Measurements from ENCODE around the gene FRY.

- TF ChIP-seq, protein P1, sequence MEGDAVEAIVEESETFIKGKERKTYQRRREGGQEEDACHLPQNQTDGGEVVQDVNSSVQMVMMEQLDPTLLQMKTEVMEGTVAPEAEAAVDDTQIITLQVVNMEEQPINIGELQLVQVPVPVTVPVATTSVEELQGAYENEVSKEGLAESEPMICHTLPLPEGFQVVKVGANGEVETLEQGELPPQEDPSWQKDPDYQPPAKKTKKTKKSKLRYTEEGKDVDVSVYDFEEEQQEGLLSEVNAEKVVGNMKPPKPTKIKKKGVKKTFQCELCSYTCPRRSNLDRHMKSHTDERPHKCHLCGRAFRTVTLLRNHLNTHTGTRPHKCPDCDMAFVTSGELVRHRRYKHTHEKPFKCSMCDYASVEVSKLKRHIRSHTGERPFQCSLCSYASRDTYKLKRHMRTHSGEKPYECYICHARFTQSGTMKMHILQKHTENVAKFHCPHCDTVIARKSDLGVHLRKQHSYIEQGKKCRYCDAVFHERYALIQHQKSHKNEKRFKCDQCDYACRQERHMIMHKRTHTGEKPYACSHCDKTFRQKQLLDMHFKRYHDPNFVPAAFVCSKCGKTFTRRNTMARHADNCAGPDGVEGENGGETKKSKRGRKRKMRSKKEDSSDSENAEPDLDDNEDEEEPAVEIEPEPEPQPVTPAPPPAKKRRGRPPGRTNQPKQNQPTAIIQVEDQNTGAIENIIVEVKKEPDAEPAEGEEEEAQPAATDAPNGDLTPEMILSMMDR (IDR thresholded peaks at IDR 0.05; ENCODE audit: low read depth, low read length, missing input control): no peak
- TF ChIP-seq YY1 (IDR thresholded peaks at IDR 0.05): no peak
These were observed 85.4 kb downstream of the FRY start for GRCh38 chr13:32117001-32117400.
